Ishikawa (cell line): ENCODE measurements around the gene CEACAM16.

ENCODE experiments used
- CEBPB ChIP-seq: IDR thresholded peaks from 2 replicates; pipeline ENCODE4 v1.6.1; 2012
- CREB1 ChIP-seq: IDR thresholded peaks from 2 replicates; pipeline ENCODE4 v1.6.1; 2012; ENCODE audit warnings: low read depth
- EGR1 ChIP-seq: IDR thresholded peaks from 2 replicates; pipeline ENCODE4 v1.6.1; 2012
- EP300 ChIP-seq: IDR thresholded peaks from 2 replicates; pipeline ENCODE4 v1.6.1; 2012; ENCODE audit warnings: borderline replicate concordance
- FOXM1 ChIP-seq: IDR thresholded peaks from 2 replicates; pipeline ENCODE4 v1.6.1; 2012; ENCODE audit warnings: low read depth, borderline replicate concordance
- MAX ChIP-seq: IDR thresholded peaks from 2 replicates; pipeline ENCODE4 v1.6.1; 2012
- NFIC ChIP-seq: IDR thresholded peaks from 2 replicates; pipeline ENCODE4 v1.6.1; 2012
- RAD21 ChIP-seq: IDR thresholded peaks from 2 replicates; pipeline ENCODE4 v1.6.1; 2012; ENCODE audit warnings: low read depth
- REST ChIP-seq: IDR thresholded peaks from 2 replicates; pipeline ENCODE4 v1.6.1; 2012; ENCODE audit warnings: low read depth, mild to moderate bottlenecking
- TAF1 ChIP-seq: IDR thresholded peaks from 2 replicates; pipeline ENCODE4 v1.6.1; 2012; ENCODE audit warnings: low read depth, mild to moderate bottlenecking
- TCF12 ChIP-seq: IDR thresholded peaks from 2 replicates; pipeline ENCODE4 v1.6.1; 2012; ENCODE audit warnings: low read depth
- TEAD4 ChIP-seq: IDR thresholded peaks from 2 replicates; pipeline ENCODE4 v1.6.1; 2012
- USF1 ChIP-seq: IDR thresholded peaks from 2 replicates; pipeline ENCODE4 v1.6.1; 2012
- YY1 ChIP-seq: IDR thresholded peaks from 2 replicates; pipeline ENCODE4 v1.6.1; 2012; ENCODE audit warnings: low read depth
- ZBTB7A ChIP-seq: IDR thresholded peaks from 2 replicates; pipeline ENCODE4 v1.6.1; 2012; ENCODE audit warnings: low read depth

Gene CEACAM16

GRCh38 chr19:44725684-44726083, 26.7 kb downstream of the CEACAM16 start:
- no peak for TF ChIP-seq EP300
- TF ChIP-seq RAD21: no peak

- no peak for TF ChIP-seq TEAD4
- no peak for TF ChIP-seq REST
- TF ChIP-seq NFIC: no peak
- no peak for TF ChIP-seq CREB1
- no peak for TF ChIP-seq TCF12
- no peak for TF ChIP-seq TAF1
- TF ChIP-seq USF1: no peak
- no peak for TF ChIP-seq CEBPB
- no peak for TF ChIP-seq RAD21
- no peak for TF ChIP-seq FOXM1
Observed at GRCh38 chr19:44726465-44726864, 27.5 kb downstream of the CEACAM16 start.

- TF ChIP-seq EGR1: no peak
- no peak for TF ChIP-seq REST
- TF ChIP-seq EP300: no peak
- TF ChIP-seq CEBPB: no peak
- no peak for TF ChIP-seq FOXM1
- TF ChIP-seq USF1: no peak
- no peak for TF ChIP-seq TAF1
- TF ChIP-seq TEAD4: no peak
- no peak for TF ChIP-seq TCF12
- no peak for TF ChIP-seq RAD21
- TF ChIP-seq CREB1: no peak
- no peak for TF ChIP-seq MAX
- no peak for TF ChIP-seq NFIC
Observed at GRCh38 chr19:44728178-44728577, 29.2 kb downstream of the CEACAM16 start.

- no peak for TF ChIP-seq TEAD4
- TF ChIP-seq FOXM1: no peak
- TF ChIP-seq REST: no peak
- TF ChIP-seq TCF12: no peak
- TF ChIP-seq NFIC: no peak
- no peak for TF ChIP-seq CREB1
- TF ChIP-seq ZBTB7A: no peak
- no peak for TF ChIP-seq YY1
- TF ChIP-seq USF1: no peak
- TF ChIP-seq MAX: no peak
- no peak for TF ChIP-seq RAD21
- no peak for TF ChIP-seq TAF1
- TF ChIP-seq EGR1: no peak
Observed at GRCh38 chr19:44729516-44730033, 30.6 kb downstream of the CEACAM16 start.

GRCh38 chr19:44731081-44731480, 32.1 kb downstream of the CEACAM16 start:
- TF ChIP-seq USF1 (no peak), FOXM1 (no peak), TAF1 (no peak), EGR1 (no peak), MAX (no peak), NFIC (no peak), TCF12 (no peak), EP300 (no peak), CEBPB (no peak), RAD21 (no peak), TEAD4 (no peak), CREB1 (no peak), YY1 (no peak), REST (no peak), ZBTB7A (no peak)
